SK-N-MC (cell line): Measurements from ENCODE around the gene ZMIZ2.

ENCODE experiments used
- EZH2 ChIP-seq: fragments of 200-600 bp; sonication (generic); IDR thresholded peaks from one replicate; pipeline ENCODE4 v1.6.1; 2017; ENCODE audit warnings: antibody characterized with exemption
- FOXP2 ChIP-seq: optimal IDR thresholded peaks from 2 replicates; pipeline ENCODE3; 2011; ENCODE audit warnings: mild to moderate bottlenecking, moderate library complexity; ENCODE audit not compliant: insufficient read depth; ENCODE audit errors: extremely low read length, control extremely low read depth
- POLR2AphosphoS5 ChIP-seq: IDR thresholded peaks from 2 replicates; pipeline ENCODE4 v1.6.1; 2012; ENCODE audit warnings: mild to moderate bottlenecking, low read depth, low read length, borderline replicate concordance

GRCh38 chr7:44783407-44783806 is 34.8 kb downstream of the ZMIZ2 start:
- TF ChIP-seq POLR2AphosphoS5 (no peak), EZH2 (no peak), FOXP2 (no peak)
